A673 (cell line): ENCODE data around the gene DPH1. TPM values are rescaled to one million over a fixed set of nuclear protein-coding genes. Genes with fewer than 3 reads are reported as not detected.
A peak's percentile ranks its signal among the peaks of the same experiment; 100 is the strongest.

Source experiments
- BruUV-seq: library from RNA; stranded (reverse); fragments of 400-500 nt; replicated peaks from 2 replicates; lab custom pipeline; 2021; lab: Mats Ljungman, UMichigan
- CTCF ChIA-PET: fragments of 300-600 bp; sonication (Branson Sonifier 250); formaldehyde crosslinking; loops from one replicate; lab custom pipeline; 2022; ENCODE audit warnings: antibody characterized with exemption; lab: Charles Lee
- POLR2A ChIA-PET: fragments of 300-600 bp; sonication (Branson Sonifier 250); formaldehyde crosslinking; loops from one replicate; lab custom pipeline; 2022; ENCODE audit warnings: antibody characterized with exemption; ENCODE audit not compliant: low non-redundant PET; lab: Charles Lee
- DNase-seq: peaks from one replicate; pipeline ENCODE4 v3.0.0-alpha.2; 2015; ENCODE audit warnings: low spot score
- H3K27ac ChIP-seq: fragments of 200-600 bp; sonication (generic); 2 replicates; pipeline ENCODE4 v1.5.1; 2016; ENCODE audit warnings: mixed run types, low read depth, mild to moderate bottlenecking, mixed read lengths, antibody characterized with exemption, low read length; ENCODE audit not compliant: poor library complexity, severe bottlenecking
- H3K27me3 ChIP-seq: fragments of 200-600 bp; sonication (generic); replicated peaks from 2 replicates; pipeline ENCODE4 v1.6.1; 2017; ENCODE audit warnings: mixed run types, low read depth, mild to moderate bottlenecking, mixed read lengths, antibody characterized with exemption, low read length; ENCODE audit not compliant: insufficient read depth, poor library complexity
- H3K36me3 ChIP-seq: fragments of 200-600 bp; sonication (generic); 2 replicates; pipeline ENCODE4 v1.6.1; 2016; ENCODE audit warnings: mixed run types, mild to moderate bottlenecking, mixed read lengths, antibody characterized with exemption, low read length; ENCODE audit not compliant: insufficient read depth, poor library complexity, severe bottlenecking
- H3K4me1 ChIP-seq: fragments of 200-600 bp; sonication (generic); 2 replicates; pipeline ENCODE4 v1.6.1; 2017; ENCODE audit warnings: mixed run types, mild to moderate bottlenecking, mixed read lengths, antibody characterized with exemption, low read length; ENCODE audit not compliant: insufficient read depth, poor library complexity, severe bottlenecking
- H3K4me3 ChIP-seq: fragments of 200-600 bp; sonication (generic); 2 replicates; pipeline ENCODE4 v1.5.1; 2016; ENCODE audit warnings: low read depth, mixed run types, mild to moderate bottlenecking, mixed read lengths, low read length; ENCODE audit not compliant: poor library complexity, severe bottlenecking
- H3K9me3 ChIP-seq: fragments of 200-600 bp; sonication (generic); 2 replicates; pipeline ENCODE4 v1.6.1; 2016; ENCODE audit warnings: mixed run types, low read depth, mild to moderate bottlenecking, mixed read lengths, antibody characterized with exemption, low read length; ENCODE audit not compliant: poor library complexity, severe bottlenecking
- CTCF ChIP-seq: fragments of 300-800, 200-600 bp; sonication (generic); conservative IDR thresholded peaks from 2 replicates; pipeline ENCODE4 v1.5.1; 2017; ENCODE audit warnings: low read depth, mild to moderate bottlenecking, antibody characterized with exemption, low read length, moderate library complexity, mixed read lengths
- EZH2 ChIP-seq: fragments of 200-600 bp; sonication (generic); IDR thresholded peaks from 2 replicates; pipeline ENCODE4 v1.6.1; 2017; ENCODE audit warnings: borderline replicate concordance, low read depth, mild to moderate bottlenecking, mixed read lengths, antibody characterized with exemption, low read length; ENCODE audit not compliant: poor library complexity, severe bottlenecking
- intact Hi-C: fragments of 100-400 bp; cut with micrococcal nuclease; formaldehyde crosslinking; loops from one replicate; pipeline ENCODE4 v1.10.0; 2022; ENCODE audit not compliant: unreplicated experiment
- total RNA-seq: library from RNA; stranded (reverse); gene quantifications from 2 replicates; pipeline ENCODE4 v1.2.3, GENCODE V29; 2021

The DPH1 gene
- total RNA-seq, 1 experiment from 2014 or later = 51.1 TPM

GRCh38 chr17:2025220-2025621 is 4.7 kb upstream of the DPH1 start, which contains the start of gene RTN4RL1:
Gene RTN4RL1 (minus strand): TSS chr17:2025334. CDS start chr17:2024865, 469 bp downstream.
- Histone ChIP-seq H3K27me3 (peaks cover 13% of the 10 kb centered on the region), H3K4me1 (peaks cover 41% of the 10 kb centered on the region), H3K4me3 (peak within 1 kb of the TSS; percentile 67), H3K9me3 (no peaks in the 10 kb centered on the region), H3K36me3 (no peaks in the 10 kb centered on the region), H3K27ac (no peak within 1 kb of the TSS)
- no TSS peak for BruUV-seq
- TF ChIP-seq CTCF (no peak), EZH2 (no peak)
- POLR2A ChIA-PET = no interaction called here
- CTCF ChIA-PET = interaction anchor here (0.6 to 1.8 kb wide), 4 partner anchors 10 to 374 kb away, joined by 3 to 20 read pairs (median 3); no protein-coding TSS in a partner anchor
- peak; percentile 94 for DNase-seq
- intact Hi-C loops = loop anchor here (1.0 kb wide), 1 partner anchor 117 kb away; no protein-coding TSS in a partner anchor

DNA sequence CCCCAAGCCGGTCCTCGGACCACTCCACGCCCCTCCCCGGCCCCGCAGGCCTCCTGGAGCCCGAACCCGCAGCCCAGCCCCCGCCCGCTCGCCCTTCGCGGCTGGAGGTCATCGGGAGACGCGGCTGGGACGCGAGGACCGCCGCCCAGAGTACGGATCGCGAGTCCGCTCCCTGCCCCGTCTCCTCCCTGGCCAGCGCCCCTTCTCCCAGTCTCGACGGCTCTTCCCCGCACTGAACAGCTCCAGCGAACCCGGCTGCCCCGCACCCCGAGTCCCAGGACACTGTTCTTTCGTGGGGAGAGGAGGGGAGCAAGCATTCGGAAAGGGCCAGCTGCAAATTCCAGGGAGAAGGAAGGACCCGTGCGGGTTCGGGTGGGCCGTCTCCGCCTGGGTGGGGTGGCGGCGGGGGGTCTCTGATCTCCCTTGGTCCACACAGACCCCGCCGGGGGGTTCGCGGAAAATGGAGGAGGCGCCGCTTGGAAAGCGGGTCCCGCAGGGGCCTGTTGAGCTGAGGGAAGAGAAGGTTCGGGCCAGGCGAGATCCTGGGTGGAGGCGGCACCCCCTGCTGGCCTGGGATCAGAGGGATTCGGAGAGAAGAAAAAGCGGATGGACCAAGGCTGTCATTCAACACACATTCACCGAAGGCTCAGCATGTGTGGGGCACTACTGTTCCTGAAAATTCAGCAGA is 4.2 kb upstream of the DPH1 start:
- ChIA-PET CTCF (interaction anchor here (0.6 to 1.8 kb wide), 6 partner anchors 9 to 377 kb away, joined by 3 to 20 read pairs (median 3); no protein-coding TSS in a partner anchor), POLR2A (no interaction called here)
- Histone ChIP-seq H3K4me1 (peaks cover 43% of the 10 kb centered on the region), H3K9me3 (no peaks in the 10 kb centered on the region), H3K4me3 (peak overlapping the region; percentile 67), H3K27me3 (peaks cover 13% of the 10 kb centered on the region), H3K27ac (no peak overlapping the region), H3K36me3 (no peaks in the 10 kb centered on the region)
- intact Hi-C loops = loop anchor here (1.0 kb wide), 1 partner anchor 117 kb away; no protein-coding TSS in a partner anchor
- DNase-seq = peak; percentile 72
- TF ChIP-seq CTCF (peak; percentile 63), EZH2 (no peak)
- no TSS peak for BruUV-seq

DNA sequence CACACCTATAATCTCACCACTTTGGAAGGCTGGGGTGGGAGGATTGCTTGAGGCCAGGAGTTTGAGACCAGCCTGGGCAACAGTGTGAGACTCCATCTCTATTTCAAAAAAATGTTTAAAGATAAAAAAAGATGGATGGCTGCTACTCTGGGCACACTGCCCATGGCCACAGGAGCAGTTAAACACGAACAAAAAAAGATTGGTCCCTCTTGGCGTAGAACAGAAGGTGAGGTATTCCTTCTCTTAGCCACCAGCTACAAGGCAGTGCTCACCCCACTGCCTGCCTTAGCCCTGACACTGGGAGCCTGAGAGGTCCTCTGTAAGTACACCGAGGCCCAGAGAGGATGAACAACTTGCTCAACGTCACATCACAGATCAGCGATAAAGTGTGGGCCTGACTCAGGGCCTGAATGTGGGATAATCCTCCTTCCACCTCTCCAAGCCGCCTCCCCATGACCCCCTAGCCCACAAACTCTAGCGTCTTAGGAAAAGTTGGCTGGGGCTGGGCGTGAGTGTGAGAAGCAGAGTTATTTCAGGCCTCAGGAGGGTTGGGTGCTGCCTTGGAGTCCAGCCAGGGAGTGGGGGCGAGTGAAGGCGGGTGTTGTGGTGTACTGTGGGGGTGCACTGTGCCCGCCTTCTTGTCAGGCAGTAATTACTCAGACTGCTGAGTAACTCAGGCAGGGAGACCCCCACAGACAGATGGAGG is 2.3 kb upstream of the DPH1 start:
- H3K27me3 ChIP-seq = peaks cover 13% of the 10 kb centered on the region
- BruUV-seq = no TSS peak
- no peaks in the 10 kb centered on the region for H3K36me3 ChIP-seq
- DNase-seq = no peak
- H3K9me3 ChIP-seq = no peaks in the 10 kb centered on the region
- no peak for TF ChIP-seq CTCF
- TF ChIP-seq EZH2 = no peak
- no peak overlapping the region for H3K4me3 ChIP-seq
- CTCF ChIA-PET = no interaction called here
- intact Hi-C loops = no loop called here
- peaks cover 47% of the 10 kb centered on the region for H3K4me1 ChIP-seq
- POLR2A ChIA-PET = no interaction called here
- H3K27ac ChIP-seq = peak overlapping the region; percentile 56
